ENCODE data around the gene CRYBA4.

The CRYBA4 gene

GRCh38 chr22:26580240-26580962 lies 41.4 kb upstream of the CRYBA4 start:
- H3K4me3 ChIP-seq (ENCODE audit: low read length): no peak overlapping the region
- no peak for DNase-seq (ENCODE audit: low read depth)

GRCh38 chr22:26581026-26581425 lies 40.7 kb upstream of the CRYBA4 start:
- TF ChIP-seq, protein P1, sequence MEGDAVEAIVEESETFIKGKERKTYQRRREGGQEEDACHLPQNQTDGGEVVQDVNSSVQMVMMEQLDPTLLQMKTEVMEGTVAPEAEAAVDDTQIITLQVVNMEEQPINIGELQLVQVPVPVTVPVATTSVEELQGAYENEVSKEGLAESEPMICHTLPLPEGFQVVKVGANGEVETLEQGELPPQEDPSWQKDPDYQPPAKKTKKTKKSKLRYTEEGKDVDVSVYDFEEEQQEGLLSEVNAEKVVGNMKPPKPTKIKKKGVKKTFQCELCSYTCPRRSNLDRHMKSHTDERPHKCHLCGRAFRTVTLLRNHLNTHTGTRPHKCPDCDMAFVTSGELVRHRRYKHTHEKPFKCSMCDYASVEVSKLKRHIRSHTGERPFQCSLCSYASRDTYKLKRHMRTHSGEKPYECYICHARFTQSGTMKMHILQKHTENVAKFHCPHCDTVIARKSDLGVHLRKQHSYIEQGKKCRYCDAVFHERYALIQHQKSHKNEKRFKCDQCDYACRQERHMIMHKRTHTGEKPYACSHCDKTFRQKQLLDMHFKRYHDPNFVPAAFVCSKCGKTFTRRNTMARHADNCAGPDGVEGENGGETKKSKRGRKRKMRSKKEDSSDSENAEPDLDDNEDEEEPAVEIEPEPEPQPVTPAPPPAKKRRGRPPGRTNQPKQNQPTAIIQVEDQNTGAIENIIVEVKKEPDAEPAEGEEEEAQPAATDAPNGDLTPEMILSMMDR (conservative IDR thresholded peaks at IDR 0.05; ENCODE audit: low read depth, low read length): no peak
- no peak overlapping the region for H3K4me3 ChIP-seq (ENCODE audit: low read length)
- no peak for DNase-seq (ENCODE audit: low read depth)

More at GRCh38 chr22:26580240-26580962, 41.4 kb upstream of the CRYBA4 start:
- TF ChIP-seq, protein P1 (conservative IDR thresholded peaks at IDR 0.05; ENCODE audit: low read depth, low read length): no peak

GRCh38 chr22:26581633-26582168 lies 40.1 kb upstream of the CRYBA4 start:
- DNase-seq (ENCODE audit: low read depth): no peak
- H3K4me3 ChIP-seq (ENCODE audit: low read length): no peak overlapping the region
- TF ChIP-seq, protein P1 (conservative IDR thresholded peaks at IDR 0.05; ENCODE audit: low read depth, low read length): no peak

DNA sequence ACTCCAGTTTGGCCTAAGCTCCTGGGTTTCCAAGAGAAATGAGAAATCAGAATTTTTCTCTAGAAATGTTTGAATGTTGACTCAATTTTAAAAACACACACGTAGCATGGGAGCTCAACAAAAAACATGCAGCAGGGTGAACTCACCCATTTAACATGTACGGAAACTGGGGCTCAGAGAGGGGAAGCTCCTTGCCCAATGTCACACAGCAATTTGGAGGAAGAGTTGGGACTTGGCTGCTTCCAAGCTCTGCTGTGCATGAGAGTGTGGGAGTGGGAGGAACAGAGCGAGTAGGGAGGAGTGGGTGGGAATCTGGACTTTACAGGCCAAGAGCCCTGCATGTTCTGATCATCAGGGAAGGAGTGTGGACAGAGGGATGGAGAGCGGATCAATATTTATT lies 37.8 kb upstream of the CRYBA4 start:
- TF ChIP-seq, protein P1 (conservative IDR thresholded peaks at IDR 0.05; ENCODE audit: low read depth, low read length): no peak
- H3K4me3 ChIP-seq (ENCODE audit: low read length): no peak overlapping the region
- no peak for DNase-seq (ENCODE audit: low read depth)

GRCh38 chr22:26585104-26585790 lies 36.5 kb upstream of the CRYBA4 start:
- peak; percentile 69 for DNase-seq (ENCODE audit: low read depth)
- H3K4me3 ChIP-seq (ENCODE audit: low read length): no peak overlapping the region
- TF ChIP-seq, protein P1 (conservative IDR thresholded peaks at IDR 0.05; ENCODE audit: low read depth, low read length): peak; percentile 42

DNA sequence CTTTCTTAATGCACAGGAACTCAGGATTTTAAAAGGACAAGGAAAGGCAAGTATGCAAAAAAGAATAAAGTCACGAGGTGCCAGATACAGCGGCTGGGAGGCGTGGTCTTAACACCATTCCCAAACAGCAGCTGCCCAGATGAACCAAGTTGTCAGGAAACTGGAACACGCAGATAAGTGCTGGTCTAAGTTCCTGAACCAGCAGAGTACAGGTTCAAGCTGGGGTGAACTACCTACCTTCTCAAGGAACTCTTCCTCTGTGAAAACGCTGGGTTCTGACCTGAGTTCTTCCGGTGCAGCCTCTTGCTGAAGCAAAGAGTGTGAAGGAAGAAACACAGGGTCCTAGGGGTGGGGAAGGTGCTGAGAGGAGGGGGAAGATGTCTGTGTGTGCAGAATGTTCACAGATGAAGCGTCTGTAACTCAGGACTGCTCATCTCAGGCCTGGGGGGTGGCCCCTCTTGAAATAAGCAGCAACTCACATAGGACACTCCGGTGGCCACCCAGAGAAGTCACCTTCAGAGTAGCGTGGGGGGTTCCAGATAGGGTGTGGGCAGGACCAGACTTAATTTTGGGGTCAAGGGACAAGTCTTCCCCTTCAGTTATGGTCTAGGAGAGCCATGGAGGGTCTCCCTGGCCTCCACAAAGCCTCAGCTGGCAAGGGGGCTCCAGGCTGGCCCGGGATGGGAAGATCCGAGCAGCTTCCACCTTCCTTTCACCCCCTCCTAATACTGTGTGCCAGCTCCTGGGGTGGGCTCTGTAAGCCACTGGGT lies 35.0 kb upstream of the CRYBA4 start:
- DNase-seq (ENCODE audit: low read depth): no peak
- H3K4me3 ChIP-seq (ENCODE audit: low read length): no peak overlapping the region
- TF ChIP-seq, protein P1 (conservative IDR thresholded peaks at IDR 0.05; ENCODE audit: low read depth, low read length): no peak

All from retinal pigment epithelial cell (primary cell).